ENCODE measurements around the gene ASL.

ASL gene

GRCh38 chr7:66078067-66078466 is 2.4 kb downstream of the ASL start:
- in situ Hi-C loops (cut with HindIII; ENCODE audit: low sequenced_read_pairs), result no loop called here
- no peak for TF ChIP-seq CTCF (IDR thresholded peaks at IDR 0.05; ENCODE audit: low read depth, low read length, missing control alignments)
- DNase-seq (ENCODE audit: low read depth), result no peak
- H3K4me3 ChIP-seq (ENCODE audit: low read depth, low read length), result no peak overlapping the region

GRCh38 chr7:66082083-66082482 is 6.5 kb downstream of the ASL start:
- H3K4me3 ChIP-seq (ENCODE audit: low read depth, low read length), result no peak overlapping the region
- no peak for TF ChIP-seq CTCF (IDR thresholded peaks at IDR 0.05; ENCODE audit: low read depth, low read length, missing control alignments)
- DNase-seq (ENCODE audit: low read depth), result no peak
- in situ Hi-C loops (cut with HindIII; ENCODE audit: low sequenced_read_pairs), result no loop called here

- H3K4me3 ChIP-seq (ENCODE audit: low read depth, low read length), result no peak overlapping the region
- TF ChIP-seq CTCF (IDR thresholded peaks at IDR 0.05; ENCODE audit: low read depth, low read length, missing control alignments), result no peak
- in situ Hi-C loops (cut with HindIII; ENCODE audit: low sequenced_read_pairs), result no loop called here
- DNase-seq (ENCODE audit: low read depth), result no peak
Observed at GRCh38 chr7:66082886-66083415, 7.3 kb downstream of the ASL start.

GRCh38 chr7:66083677-66084076 is 8.1 kb downstream of the ASL start:
- DNase-seq (ENCODE audit: low read depth), result no peak
- in situ Hi-C loops (cut with HindIII; ENCODE audit: low sequenced_read_pairs), result no loop called here
- no peak overlapping the region for H3K4me3 ChIP-seq (ENCODE audit: low read depth, low read length)
- TF ChIP-seq CTCF (IDR thresholded peaks at IDR 0.05; ENCODE audit: low read depth, low read length, missing control alignments), result no peak

- DNase-seq (ENCODE audit: low read depth), result no peak
- in situ Hi-C loops (cut with HindIII; ENCODE audit: low sequenced_read_pairs), result no loop called here
- TF ChIP-seq CTCF (IDR thresholded peaks at IDR 0.05; ENCODE audit: low read depth, low read length, missing control alignments), result no peak
- no peak overlapping the region for H3K4me3 ChIP-seq (ENCODE audit: low read depth, low read length)
Observed at GRCh38 chr7:66088861-66089838, 13.5 kb downstream of the ASL start.

GRCh38 chr7:66092654-66093053 is 17.0 kb downstream of the ASL start:
- no peak for DNase-seq (ENCODE audit: low read depth)
- H3K4me3 ChIP-seq (ENCODE audit: low read depth, low read length), result no peak overlapping the region
- no peak for TF ChIP-seq CTCF (IDR thresholded peaks at IDR 0.05; ENCODE audit: low read depth, low read length, missing control alignments)
- in situ Hi-C loops (cut with HindIII; ENCODE audit: low sequenced_read_pairs), result no loop called here

Data from astrocyte of the cerebellum (primary cell).